Hepatocyte (in vitro differentiated cells): ENCODE data around the gene SPACA4.

Experiments used
- CTCF ChIP-seq: fragments of 200-600 bp; sonication (generic); IDR thresholded peaks from 2 replicates; pipeline ENCODE4 v1.5.1; 2016; ENCODE audit warnings: antibody characterized with exemption, mild to moderate bottlenecking; ENCODE audit not compliant: poor library complexity
- EZH2 ChIP-seq: fragments of 200-600 bp; sonication (generic); IDR thresholded peaks from 2 replicates; pipeline ENCODE4 v1.6.1; 2016; ENCODE audit warnings: antibody characterized with exemption, mild to moderate bottlenecking, borderline replicate concordance

GRCh38 chr19:48637449-48637947, 31.0 kb downstream of the SPACA4 start:
- TF ChIP-seq CTCF (no peak), EZH2 (no peak)
